Esophagus squamous epithelium (tissue), 4 donors: ENCODE results near the gene TFCP2.

ENCODE experiments used
- POLR2A ChIP-seq, 4 donors: fragments of 450-650 bp; IDR thresholded peaks; one replicate each; pipeline ENCODE4 v1.6.1; 2017; ENCODE audit warnings: antibody characterized with exemption in 4 of 4, mild to moderate bottlenecking in 4 of 4, moderate library complexity in 3 of 4
- TF ChIP-seq, protein P1 (sequence below), 6 experiments: fragments of 450-650 bp in 4 of 6; fragments of 200-600 bp in 2 of 6; sonication (generic) in 2 of 6; IDR thresholded peaks; one replicate each; pipeline ENCODE4 v1.5.1; 2016 to 2019; ENCODE audit warnings: antibody characterized with exemption in 6 of 6, mild to moderate bottlenecking in 4 of 6, moderate library complexity in 4 of 6

DNA sequence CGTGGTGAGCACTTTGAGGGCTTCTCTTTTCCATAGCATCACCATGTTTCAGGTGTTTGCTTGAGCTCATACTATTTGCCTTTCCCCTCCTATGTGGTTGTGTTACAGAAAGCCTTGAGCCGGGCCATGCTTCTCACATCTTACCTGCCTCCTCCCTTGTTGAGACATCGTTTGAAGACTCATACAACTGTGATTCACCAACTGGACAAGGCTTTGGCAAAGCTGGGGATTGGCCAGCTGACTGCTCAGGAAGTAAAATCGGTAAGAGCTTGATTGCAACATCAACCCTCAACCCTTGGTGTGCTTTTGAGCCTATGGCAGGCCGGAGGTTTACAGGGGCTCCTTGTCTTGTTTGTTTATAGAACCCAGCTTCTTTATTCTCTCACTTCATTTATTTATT is 116.7 kb downstream of the TFCP2 start:
- TF ChIP-seq, protein P1, sequence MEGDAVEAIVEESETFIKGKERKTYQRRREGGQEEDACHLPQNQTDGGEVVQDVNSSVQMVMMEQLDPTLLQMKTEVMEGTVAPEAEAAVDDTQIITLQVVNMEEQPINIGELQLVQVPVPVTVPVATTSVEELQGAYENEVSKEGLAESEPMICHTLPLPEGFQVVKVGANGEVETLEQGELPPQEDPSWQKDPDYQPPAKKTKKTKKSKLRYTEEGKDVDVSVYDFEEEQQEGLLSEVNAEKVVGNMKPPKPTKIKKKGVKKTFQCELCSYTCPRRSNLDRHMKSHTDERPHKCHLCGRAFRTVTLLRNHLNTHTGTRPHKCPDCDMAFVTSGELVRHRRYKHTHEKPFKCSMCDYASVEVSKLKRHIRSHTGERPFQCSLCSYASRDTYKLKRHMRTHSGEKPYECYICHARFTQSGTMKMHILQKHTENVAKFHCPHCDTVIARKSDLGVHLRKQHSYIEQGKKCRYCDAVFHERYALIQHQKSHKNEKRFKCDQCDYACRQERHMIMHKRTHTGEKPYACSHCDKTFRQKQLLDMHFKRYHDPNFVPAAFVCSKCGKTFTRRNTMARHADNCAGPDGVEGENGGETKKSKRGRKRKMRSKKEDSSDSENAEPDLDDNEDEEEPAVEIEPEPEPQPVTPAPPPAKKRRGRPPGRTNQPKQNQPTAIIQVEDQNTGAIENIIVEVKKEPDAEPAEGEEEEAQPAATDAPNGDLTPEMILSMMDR (IDR thresholded peaks at IDR 0.05) = no peak
- TF ChIP-seq POLR2A (IDR thresholded peaks at IDR 0.05) = no peak
